ENCODE data around the gene NRIP3. TPM values are rescaled to one million over a fixed set of nuclear protein-coding genes. Genes with fewer than 3 reads are reported as not detected.

The NRIP3 gene
- total and polyA plus RNA-seq, 2 of the 13 experiments (the other 11 are each of a cell fraction or from before 2014, with no cell fraction given): 0.04 to 0.07 TPM

GRCh38 chr11:9022961-9023680 lies 19.3 kb upstream of the NRIP3 start (continued):
- no peak for TF ChIP-seq ZNF646 (CRISPR knock-in tag; IDR thresholded peaks at IDR 0.05)
- no peak for TF ChIP-seq WIZ (CRISPR knock-in tag; IDR thresholded peaks at IDR 0.05)
- no peak for TF ChIP-seq ISL2 (CRISPR knock-in tag; IDR thresholded peaks at IDR 0.05)
- no peak for TF ChIP-seq ZNF747 (CRISPR knock-in tag; IDR thresholded peaks at IDR 0.05; ENCODE audit: borderline replicate concordance)
- TF ChIP-seq XBP1 (CRISPR knock-in tag; IDR thresholded peaks at IDR 0.05): no peak
- no peak for TF ChIP-seq CAMTA2 (CRISPR knock-in tag; IDR thresholded peaks at IDR 0.05; ENCODE audit: borderline replicate concordance)
- no peak for TF ChIP-seq EP300 (IDR thresholded peaks at IDR 0.05; ENCODE audit: low read depth in 2 of 2, low read length in 2 of 2)
- no peak for TF ChIP-seq EP300 (CRISPR knock-in tag; IDR thresholded peaks at IDR 0.05; ENCODE audit: borderline replicate concordance)
- TF ChIP-seq NR2F2 (IDR thresholded peaks at IDR 0.05; ENCODE audit: borderline replicate concordance, low read depth): no peak
- TF ChIP-seq ZMYM3 (CRISPR knock-in tag; IDR thresholded peaks at IDR 0.05): no peak
- no peak for TF ChIP-seq MXD1 (CRISPR knock-in tag; IDR thresholded peaks at IDR 0.05)
